Measurements from ENCODE around the gene LRFN4.
A peak's percentile ranks its signal among the peaks of the same experiment; 100 is the strongest.

LRFN4 gene

DNA sequence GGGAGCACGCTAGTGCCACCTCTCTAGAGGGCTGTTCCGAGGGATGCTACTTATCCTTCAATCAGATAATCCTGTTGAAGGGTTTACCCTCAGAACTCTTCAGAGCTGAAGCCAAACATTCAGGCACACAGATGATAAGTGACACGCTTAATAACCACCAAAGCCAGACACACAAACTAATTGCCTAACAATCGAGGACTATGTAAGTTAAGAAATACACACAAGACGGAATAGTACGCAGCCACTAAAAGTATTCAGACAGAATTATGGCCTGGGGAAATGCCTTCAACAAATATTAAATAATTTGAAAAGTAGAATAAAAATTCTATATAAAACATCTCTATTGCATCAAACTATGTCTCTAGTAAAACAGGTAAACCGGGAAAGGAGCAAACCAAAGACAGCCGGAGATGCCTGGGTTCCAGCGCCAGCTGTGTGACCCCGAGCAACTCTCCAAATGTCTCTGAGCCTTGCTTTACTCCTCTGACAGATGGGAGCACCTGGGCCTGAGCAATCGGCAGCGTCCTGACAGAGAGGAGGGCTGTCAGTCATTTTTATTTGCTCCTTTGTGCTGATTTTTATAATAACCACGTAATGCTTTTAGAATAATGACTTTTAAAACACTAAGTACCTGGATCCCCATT lies 11.3 kb downstream of the LRFN4 start:
- H3K9ac ChIP-seq (ENCODE audit: low read length): no peak overlapping the region
- no peaks in the 10 kb centered on the region for H3K27me3 ChIP-seq (ENCODE audit: low read length)
- H3K79me2 ChIP-seq (ENCODE audit: insufficient read depth, low read length): no peaks in the 10 kb centered on the region
- TF ChIP-seq, protein P1, sequence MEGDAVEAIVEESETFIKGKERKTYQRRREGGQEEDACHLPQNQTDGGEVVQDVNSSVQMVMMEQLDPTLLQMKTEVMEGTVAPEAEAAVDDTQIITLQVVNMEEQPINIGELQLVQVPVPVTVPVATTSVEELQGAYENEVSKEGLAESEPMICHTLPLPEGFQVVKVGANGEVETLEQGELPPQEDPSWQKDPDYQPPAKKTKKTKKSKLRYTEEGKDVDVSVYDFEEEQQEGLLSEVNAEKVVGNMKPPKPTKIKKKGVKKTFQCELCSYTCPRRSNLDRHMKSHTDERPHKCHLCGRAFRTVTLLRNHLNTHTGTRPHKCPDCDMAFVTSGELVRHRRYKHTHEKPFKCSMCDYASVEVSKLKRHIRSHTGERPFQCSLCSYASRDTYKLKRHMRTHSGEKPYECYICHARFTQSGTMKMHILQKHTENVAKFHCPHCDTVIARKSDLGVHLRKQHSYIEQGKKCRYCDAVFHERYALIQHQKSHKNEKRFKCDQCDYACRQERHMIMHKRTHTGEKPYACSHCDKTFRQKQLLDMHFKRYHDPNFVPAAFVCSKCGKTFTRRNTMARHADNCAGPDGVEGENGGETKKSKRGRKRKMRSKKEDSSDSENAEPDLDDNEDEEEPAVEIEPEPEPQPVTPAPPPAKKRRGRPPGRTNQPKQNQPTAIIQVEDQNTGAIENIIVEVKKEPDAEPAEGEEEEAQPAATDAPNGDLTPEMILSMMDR (IDR thresholded peaks at IDR 0.05; ENCODE audit: insufficient read depth, low read length, poor library complexity, severe bottlenecking): no peak
- no peak for TF ChIP-seq EZH2phosphoT487 (conservative IDR thresholded peaks at IDR 0.05; ENCODE audit: low read length)
- no peak overlapping the region for H3K4me3 ChIP-seq (ENCODE audit: insufficient read depth, low read length, poor library complexity, severe bottlenecking)
- peak overlapping the region; percentile 43 for H3K4me2 ChIP-seq (ENCODE audit: low read depth, low read length, poor library complexity, severe bottlenecking)
- peaks cover 6% of the 10 kb centered on the region for H3F3A ChIP-seq (ENCODE audit: insufficient read depth)
- no peaks in the 10 kb centered on the region for H3K36me3 ChIP-seq (ENCODE audit: low read length)
- no peaks in the 10 kb centered on the region for H3K9me3 ChIP-seq (ENCODE audit: insufficient read depth, low read length)
- H4K20me1 ChIP-seq (ENCODE audit: low read depth, low read length): no peaks in the 10 kb centered on the region
- no peak overlapping the region for H3K27ac ChIP-seq (ENCODE audit: low read depth, low read length)
- no peaks in the 10 kb centered on the region for H3K9me2 ChIP-seq (replicated peaks; ENCODE audit: insufficient read depth, low read length)
- peak overlapping the region; percentile 68 for H2AFZ ChIP-seq (ENCODE audit: low read depth, low read length, severe bottlenecking)

DNA sequence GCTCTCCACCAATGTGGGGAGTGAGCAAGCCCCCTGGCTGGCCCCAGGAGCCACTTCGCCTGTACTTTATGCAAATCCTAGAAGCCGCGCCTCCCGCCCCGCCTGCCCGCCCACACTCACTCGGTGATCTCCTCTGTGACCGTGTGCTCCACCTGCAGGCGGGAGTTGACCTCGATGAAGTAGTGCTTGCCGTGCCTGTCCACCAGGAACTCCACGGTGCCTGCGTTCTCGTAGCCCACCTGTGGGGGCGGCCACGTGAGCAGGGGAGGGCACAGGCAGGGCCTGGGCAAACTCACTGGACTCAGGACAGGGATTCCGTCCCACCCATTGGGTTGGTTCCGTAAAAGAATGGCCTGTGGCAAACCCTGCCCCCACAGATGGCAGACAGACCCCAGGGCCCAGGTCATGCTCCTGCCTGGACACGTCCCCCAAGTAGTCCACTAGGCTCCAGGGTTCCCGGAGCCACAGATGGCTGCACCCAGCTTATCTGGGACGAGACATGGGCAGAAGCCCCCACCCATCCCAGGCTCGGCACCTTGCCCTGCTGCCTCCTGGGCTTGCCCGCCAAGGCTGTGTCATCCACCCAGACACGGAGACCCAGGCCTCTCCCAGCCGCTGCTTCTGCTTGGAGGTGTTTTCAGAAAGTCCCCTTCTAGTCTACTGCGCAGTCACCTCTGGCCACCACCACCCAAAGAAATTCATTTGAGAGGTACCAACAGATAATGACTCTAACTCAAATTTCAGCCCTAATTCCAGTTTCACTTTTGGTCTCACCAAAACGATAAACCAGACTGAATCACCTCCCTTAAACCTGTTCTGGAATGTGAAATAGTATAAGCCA lies 12.1 kb downstream of the LRFN4 start:
- TF ChIP-seq EZH2phosphoT487 (conservative IDR thresholded peaks at IDR 0.05; ENCODE audit: low read length): no peak
- TF ChIP-seq, protein P1 (IDR thresholded peaks at IDR 0.05; ENCODE audit: insufficient read depth, low read length, poor library complexity, severe bottlenecking): peak; percentile 62
- Histone ChIP-seq H3K9me3 (ENCODE audit: insufficient read depth, low read length) (no peaks in the 10 kb centered on the region), H3K36me3 (ENCODE audit: low read length) (no peaks in the 10 kb centered on the region), H4K20me1 (ENCODE audit: low read depth, low read length) (no peaks in the 10 kb centered on the region), H3K27ac (ENCODE audit: low read depth, low read length) (no peak overlapping the region), H3K27me3 (ENCODE audit: low read length) (no peaks in the 10 kb centered on the region), H3K4me2 (ENCODE audit: low read depth, low read length, poor library complexity, severe bottlenecking) (peak overlapping the region; percentile 43), H3K79me2 (ENCODE audit: insufficient read depth, low read length) (no peaks in the 10 kb centered on the region), H3K9me2 (replicated peaks; ENCODE audit: insufficient read depth, low read length) (no peaks in the 10 kb centered on the region), H3K9ac (ENCODE audit: low read length) (no peak overlapping the region), H3F3A (ENCODE audit: insufficient read depth) (peaks cover 6% of the 10 kb centered on the region), H3K4me3 (ENCODE audit: insufficient read depth, low read length, poor library complexity, severe bottlenecking) (no peak overlapping the region), H2AFZ (ENCODE audit: low read depth, low read length, severe bottlenecking) (peak overlapping the region; percentile 68)

DNA sequence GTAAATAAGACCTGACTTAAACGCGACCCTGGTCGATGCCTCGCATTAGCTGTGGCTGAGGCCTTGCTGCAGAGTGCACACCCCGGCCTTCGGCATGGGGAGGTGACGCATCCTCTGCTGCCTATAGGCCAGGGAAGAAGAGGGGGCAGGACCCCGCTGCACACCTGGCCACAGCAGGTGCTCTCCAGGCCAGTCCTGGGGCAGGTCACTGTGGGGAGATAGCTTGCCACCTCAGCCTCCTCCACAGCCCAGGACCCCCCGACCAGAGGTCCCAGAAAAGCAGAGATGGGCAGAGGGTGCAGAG lies 12.7 kb downstream of the LRFN4 start:
- Histone ChIP-seq H3K27ac (ENCODE audit: low read depth, low read length) (no peak overlapping the region), H3K27me3 (ENCODE audit: low read length) (no peaks in the 10 kb centered on the region), H3K9ac (ENCODE audit: low read length) (no peak overlapping the region), H2AFZ (ENCODE audit: low read depth, low read length, severe bottlenecking) (no peak overlapping the region), H3K4me2 (ENCODE audit: low read depth, low read length, poor library complexity, severe bottlenecking) (no peak overlapping the region), H4K20me1 (ENCODE audit: low read depth, low read length) (no peaks in the 10 kb centered on the region), H3K79me2 (ENCODE audit: insufficient read depth, low read length) (no peaks in the 10 kb centered on the region), H3F3A (ENCODE audit: insufficient read depth) (peaks cover 6% of the 10 kb centered on the region), H3K4me3 (ENCODE audit: insufficient read depth, low read length, poor library complexity, severe bottlenecking) (no peak overlapping the region), H3K9me3 (ENCODE audit: insufficient read depth, low read length) (no peaks in the 10 kb centered on the region), H3K36me3 (ENCODE audit: low read length) (no peaks in the 10 kb centered on the region), H3K9me2 (replicated peaks; ENCODE audit: insufficient read depth, low read length) (no peaks in the 10 kb centered on the region)
- TF ChIP-seq, protein P1 (IDR thresholded peaks at IDR 0.05; ENCODE audit: insufficient read depth, low read length, poor library complexity, severe bottlenecking): no peak
- no peak for TF ChIP-seq EZH2phosphoT487 (conservative IDR thresholded peaks at IDR 0.05; ENCODE audit: low read length)
